GM19238 (cell line): ENCODE measurements around the gene ECI2.
A peak's percentile ranks its signal among the peaks of the same experiment; 100 is the strongest.

Experiments
- DNase-seq: peaks from one replicate; pipeline ENCODE4 v3.0.0; 2011; ENCODE audit warnings: low spot score; ENCODE audit not compliant: insufficient read length

ECI2 gene, protein sequence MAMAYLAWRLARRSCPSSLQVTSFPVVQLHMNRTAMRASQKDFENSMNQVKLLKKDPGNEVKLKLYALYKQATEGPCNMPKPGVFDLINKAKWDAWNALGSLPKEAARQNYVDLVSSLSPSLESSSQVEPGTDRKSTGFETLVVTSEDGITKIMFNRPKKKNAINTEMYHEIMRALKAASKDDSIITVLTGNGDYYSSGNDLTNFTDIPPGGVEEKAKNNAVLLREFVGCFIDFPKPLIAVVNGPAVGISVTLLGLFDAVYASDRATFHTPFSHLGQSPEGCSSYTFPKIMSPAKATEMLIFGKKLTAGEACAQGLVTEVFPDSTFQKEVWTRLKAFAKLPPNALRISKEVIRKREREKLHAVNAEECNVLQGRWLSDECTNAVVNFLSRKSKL

DNA sequence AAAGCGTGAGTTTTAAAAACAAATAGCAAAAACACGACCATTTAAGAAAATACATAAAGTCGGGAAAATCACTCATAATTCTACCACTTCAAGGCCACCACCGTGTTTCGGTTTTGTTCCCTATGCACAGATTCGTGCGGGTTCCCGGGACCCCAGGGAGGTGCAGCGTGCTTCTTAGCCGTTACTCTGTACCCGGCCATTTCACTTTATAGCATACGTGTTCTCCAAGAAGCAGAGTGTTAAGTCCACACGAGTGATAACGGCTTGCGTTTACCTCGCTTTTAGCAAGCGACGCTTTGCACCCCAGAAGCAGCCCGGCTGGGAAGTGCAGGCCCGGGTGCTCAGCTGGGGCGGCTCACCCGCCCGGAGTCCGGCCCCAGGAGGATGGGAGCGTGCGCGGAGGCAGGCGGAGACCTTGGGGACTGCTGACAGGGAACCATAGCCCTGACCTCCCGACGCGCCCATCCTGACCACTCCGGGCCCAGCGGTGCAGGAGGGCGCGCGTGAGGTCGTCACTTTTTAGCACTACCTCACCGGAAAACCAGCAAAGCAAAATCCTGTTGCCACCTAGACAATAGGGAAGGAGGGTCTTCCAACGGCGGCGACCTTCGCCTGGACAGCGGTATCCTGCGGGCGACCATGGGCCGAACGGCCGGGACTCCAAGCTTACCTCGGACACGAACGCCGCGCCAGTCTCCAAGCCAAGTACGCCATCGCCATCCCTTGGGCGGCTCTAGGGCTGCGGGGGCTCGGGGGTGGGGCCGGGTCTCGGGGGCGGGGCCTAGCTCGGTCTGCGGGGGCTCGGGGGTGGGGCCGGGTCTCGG, at the start of gene ECI2:
Gene ECI2, minus strand, starts transcription at position 735 of the 824 bp plus-strand sequence. Its CDS starts 15 bp downstream, at position 720.
- peak; percentile 45 for DNase-seq

DNA sequence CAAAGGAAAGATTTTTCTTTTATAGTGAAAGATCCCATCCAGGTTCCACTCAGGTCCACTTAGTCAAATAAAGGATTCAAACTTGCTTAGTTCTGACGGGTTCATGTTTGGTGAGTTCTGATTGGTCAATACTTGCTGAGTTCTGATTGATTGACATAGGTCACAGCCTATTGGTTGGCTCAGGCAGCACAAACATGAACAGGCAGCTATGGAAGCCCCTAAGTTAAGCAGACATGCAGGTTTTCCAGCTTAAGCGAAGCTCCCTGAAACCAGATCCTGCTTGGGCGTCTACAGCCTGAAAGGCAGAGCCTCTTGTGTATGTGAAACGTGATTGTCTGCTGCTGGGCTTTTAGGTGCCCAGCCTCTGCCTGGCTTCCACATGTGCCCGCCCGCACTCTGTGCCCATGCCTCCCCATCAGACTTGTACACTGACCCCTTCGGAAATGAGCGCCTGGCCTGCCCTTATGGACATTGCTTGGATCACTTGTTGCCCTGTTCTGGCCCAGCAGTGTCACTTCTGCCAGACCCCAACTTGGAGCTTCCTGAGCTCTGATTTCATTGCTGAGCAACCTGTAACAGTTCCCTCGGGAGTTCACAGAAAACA, 45.4 kb upstream of the ECI2 start:
- no peak for DNase-seq

DNA sequence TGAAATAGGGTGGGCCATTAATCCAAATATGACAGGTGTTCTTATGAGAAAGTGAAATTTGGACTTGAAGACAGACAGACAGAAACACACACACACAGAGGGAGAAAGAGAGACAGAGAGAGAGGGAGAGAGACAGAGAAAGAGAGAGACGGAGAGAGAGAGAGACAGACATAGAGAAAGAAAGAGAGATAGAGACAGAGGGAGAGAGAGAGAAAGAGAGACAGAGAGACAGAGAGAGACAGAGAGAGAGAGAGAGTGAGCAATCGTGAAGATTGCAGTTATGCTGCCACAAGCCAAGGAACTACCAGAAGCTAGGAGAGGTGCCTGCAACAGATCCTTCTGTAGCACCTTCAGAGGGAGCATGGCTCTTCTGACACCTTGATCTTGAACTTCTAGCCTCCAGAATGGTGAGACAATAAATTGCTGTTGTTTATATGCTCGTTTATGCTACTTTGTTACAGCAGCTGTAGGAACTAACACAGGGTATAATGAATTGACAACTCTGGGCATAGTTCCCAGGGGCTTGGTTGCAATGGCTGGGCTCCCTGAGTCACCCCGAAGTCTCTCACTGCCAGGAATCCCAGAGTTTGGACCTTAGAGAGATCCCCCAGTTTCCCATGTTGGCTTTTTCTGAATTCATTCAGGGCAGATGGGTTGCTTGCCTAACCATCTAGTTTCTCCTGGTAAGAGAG, 44.7 kb upstream of the ECI2 start:
- no peak for DNase-seq

DNA sequence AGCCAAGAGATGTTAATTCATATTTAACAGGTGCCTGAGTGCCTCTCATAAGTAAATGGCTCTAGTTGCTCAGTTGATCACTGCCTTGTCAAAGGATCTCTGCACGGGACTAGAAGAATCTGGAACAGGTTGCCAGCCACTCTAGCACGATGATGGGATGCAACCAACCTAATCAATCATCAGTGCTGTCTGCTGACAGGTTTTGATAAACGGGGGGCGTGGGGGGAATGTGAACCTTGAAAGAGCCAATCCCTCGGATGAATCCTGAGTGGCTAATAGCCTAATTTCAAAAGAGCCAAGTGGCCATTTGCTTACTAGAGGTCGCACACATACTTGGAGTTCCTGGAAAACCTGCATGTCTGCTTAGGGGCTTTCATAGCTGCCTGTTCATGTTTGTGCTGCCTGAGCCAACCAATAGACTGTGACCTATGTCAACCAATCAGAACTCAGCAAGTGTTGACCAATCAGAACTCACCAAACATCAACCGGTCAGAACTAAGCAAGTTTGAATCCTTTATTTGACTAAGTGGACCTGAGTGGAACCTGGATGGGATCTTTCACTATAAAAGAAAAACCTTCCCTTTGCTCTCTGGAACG, 43.5 kb upstream of the ECI2 start:
- no peak for DNase-seq

DNA sequence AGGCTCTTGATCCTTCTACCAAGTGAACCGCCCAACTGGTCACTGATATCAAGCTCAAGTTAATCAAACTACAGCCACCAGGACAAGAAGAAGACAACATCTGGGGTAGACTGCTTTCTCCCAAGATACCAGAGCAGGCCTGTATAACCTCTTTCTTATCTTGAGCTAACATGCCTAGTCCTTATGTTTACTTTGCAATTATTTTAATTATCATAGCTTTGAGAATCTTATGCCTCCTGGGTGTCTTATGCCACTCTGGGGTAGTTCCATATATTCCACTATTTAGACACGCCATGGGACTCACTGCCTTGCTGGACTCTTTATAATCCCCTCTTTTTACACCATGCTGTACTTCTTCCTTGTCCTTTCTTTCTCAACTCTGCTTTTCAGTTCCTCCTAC, 41.5 kb upstream of the ECI2 start:
- no peak for DNase-seq

DNA sequence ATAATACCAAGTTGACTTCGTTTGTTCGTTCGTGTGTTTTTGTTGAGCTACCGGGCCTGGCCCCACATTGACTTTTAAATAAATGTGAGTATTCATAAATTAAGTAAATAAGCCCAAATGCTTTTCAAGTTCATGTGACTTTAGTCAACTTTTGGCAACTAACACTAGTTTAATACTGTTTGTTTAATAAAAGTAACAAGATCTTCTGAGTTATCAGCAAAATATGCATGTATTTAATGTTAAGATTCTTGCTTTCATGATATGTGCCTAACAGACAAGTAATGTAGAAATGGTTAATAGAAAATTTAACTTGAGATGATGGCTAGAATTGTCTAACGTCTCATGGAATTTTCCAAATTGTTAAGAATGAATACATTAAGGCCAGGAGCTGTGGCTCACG, 38.7 kb upstream of the ECI2 start:
- no peak for DNase-seq

DNA sequence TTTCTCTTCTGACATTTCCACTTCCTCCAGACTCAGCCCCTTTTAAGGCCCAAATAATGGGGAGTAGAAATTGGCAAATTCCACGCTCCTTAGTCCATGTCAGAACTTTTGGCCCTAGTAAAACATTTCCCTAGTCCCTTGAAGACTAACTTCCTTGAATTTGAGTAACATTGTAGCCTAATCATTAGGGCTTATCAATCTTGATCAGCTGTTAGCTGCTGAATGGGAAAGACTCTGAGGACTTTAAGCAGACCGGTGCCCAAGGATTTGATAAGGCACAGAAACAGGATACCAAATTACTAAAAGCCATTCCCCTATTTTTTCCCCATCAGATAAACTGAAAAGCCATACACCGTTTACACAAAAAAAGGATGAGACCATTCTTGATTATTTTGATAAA, 37.0 kb upstream of the ECI2 start:
- no peak for DNase-seq

DNA sequence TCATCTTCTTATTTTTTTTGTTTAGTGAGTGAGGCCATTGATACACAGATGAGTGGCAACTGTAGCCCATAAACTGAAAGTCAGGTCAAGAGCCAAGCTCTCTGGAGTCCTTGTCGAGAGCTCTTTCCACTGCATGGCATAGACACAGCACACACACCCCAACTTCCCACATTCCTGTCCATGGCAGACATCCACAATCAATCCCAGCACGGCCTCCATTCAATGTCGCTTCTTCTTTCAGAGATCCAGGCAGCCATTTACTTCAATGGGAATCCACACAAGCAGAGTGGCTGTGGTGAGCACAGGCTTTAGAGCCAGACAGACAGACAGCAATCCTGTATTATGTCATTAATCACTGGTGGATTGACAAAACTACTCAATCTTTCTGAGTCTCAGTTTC, 34.9 kb upstream of the ECI2 start:
- DNase-seq = no peak

DNA sequence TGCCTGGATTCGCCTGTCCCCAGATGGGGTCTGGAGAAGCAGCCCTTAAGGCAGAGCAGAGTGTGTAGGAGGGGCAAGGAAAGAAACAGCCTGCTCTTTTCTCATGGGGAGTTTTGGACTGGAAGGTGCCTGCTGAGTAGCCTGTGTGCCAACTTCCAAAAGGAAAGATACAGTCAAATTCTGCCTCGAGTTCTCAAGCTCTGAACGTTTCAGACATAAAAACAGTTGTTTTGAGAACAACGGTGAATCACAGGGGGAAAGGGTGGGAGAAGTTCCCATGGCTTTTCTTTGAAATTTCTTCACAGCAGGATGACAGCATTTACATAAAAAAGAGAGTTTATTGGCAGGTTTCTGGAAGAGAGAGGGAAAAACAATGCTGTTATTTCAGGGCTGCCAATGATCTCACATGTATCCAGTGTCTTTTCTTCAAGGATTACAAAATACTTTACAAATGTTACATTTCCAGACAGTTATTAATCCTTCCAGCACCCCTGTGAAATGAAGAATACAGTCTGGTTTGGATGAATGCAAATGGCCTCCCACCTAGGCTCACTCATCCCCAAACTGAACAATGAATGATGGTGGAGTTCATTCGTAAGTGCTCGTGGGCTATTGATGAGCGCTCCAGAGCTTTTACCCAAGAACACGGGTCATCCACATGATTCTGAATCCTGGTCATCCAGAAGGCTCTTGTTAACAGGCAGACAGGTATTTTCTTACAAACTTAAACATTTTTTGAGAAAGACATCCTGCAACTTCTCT, 33.8 kb upstream of the ECI2 start:
- DNase-seq = no peak

DNA sequence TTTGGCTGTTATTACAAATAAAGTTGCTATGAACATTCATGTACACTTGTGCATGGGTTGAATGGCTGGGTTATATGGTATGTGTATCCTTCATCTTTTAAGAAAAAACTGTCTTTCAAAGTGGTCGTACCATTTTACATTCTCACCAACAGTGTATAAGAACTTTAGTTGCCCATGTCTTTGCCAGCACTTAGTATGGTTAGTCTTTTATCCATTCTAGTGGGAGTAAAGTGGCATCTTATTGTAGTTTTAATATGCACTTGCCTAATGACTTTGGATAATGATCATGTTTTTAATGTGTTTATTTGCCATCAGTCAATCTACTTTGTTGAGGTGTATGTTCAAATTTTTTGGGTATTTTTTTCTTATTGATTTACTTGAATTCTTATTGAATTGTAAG, 32.5 kb upstream of the ECI2 start:
- no peak for DNase-seq

DNA sequence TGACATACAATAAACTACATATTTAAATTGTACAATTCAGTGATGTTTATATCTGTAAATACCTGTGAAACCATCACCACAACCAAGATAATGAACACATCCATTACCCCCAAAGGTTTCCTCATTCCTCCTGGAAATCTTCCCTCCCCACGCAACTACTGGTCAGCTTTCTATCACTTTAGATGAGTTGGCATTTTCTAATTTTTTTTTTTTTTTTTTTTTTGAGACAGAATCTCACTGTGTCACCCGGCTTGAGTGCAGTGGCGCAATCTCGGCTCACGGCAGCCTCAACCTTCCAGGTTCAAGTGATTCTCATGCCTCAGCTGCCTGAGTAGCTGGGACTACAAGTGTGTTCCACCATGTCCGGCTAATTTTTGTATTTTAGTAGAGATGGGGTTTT, 31.7 kb upstream of the ECI2 start:
- no peak for DNase-seq

DNA sequence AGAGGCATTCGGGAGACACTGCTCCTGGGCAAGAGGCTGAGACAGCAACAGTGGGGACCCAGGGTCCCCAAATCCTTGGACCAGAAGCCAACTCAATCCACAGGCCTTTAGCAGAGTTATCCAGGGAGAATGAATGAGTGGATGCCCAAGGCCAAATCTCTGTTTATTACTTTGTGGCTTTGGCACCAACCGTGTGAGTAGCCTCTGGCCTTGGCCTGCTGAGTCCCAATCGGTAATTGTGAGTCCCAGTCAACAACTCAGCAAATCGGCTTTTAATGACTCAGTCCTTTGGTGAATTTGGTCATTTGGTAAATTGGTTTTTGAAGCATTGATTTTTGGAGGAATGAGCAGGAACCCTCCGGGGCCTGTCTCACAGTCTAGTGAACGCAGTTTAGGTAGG, 29.1 kb upstream of the ECI2 start:
- DNase-seq = no peak

DNA sequence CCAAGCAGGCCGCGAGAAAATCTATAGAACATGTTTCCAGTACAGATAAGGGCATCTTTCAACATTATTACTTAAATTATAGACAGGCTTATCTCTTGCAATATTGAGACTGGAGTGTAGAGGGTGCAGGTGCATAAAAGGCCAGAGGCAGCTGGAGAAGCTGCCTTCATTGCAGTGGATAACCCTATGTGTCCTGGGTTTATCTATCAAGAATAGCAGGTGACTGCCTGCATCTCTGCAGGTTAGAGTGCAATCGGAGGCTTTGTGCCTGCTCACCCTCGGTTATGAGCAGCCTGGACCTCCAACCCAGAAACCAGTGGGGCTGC, 28.7 kb upstream of the ECI2 start:
- DNase-seq = no peak

DNA sequence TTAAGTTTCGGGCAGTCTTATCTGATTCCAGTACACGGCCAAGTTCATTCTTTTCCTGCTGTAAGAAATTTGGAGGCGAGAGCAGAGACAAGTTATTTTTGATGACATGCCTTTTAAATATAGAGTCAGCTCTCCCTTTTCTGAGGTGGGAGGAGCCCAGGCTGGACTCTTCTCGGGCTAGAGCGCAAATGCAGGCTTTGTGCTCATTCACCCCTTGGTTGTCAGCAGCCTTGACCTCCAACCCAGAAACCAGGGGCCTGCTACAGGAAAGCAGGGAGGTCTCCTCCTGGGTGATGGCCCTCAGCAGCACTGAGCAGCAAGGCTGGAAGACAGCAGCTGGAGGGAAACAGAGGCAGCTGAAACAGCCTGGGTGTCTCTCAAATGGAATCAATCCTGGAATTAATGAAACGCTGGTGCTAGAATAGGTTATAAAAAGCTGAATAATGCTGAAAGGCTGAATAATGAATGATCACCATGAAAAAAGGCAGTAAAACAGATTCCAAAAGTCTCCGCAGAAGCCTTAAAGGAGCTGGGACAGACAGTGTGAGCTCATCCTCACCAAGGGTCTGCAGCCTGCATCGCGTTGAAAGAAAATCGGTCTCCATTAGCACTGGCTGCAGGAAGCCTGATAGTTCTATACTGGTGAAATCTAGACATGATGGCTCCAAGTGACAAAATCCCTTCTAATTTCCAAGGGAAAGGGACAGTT, 28.2 kb upstream of the ECI2 start:
- no peak for DNase-seq

DNA sequence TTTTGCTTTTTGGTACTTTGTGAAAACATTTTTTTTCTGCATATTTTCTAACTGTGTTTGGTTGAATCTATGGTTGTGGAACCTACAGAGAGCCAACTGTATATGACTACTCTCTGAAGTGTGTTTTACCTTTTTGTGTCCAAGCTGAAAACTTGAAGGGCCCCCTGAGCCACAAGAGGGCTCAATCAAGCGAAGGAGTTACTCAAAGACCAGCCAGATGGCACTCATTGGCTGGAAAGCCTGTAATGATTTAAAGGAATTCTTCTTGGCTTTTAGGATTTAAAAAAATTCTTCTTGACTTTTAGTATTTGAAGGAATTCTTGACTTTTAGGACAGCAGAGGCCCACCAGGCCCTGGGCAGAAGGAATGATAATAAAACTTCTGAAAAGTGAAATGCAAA, 27.0 kb upstream of the ECI2 start:
- no peak for DNase-seq

DNA sequence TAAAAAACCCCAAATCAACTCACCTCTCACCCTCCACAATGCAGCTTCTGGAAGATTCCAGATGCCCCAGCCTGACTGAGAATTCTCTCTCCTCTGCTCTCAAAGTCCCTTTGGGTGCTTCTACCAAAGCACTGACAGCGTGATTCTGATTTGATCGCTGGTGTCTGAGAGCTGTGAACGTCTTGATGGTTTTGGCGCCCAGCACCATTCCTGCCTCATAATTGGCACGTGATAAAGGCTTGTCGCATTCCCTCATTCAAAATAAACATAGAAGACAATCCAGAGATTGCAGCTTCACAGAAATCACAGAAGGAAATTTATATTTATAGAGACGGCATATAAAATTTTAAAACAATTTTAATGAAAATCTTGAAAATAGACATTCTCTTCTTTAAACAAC, 24.1 kb upstream of the ECI2 start:
- no peak for DNase-seq

DNA sequence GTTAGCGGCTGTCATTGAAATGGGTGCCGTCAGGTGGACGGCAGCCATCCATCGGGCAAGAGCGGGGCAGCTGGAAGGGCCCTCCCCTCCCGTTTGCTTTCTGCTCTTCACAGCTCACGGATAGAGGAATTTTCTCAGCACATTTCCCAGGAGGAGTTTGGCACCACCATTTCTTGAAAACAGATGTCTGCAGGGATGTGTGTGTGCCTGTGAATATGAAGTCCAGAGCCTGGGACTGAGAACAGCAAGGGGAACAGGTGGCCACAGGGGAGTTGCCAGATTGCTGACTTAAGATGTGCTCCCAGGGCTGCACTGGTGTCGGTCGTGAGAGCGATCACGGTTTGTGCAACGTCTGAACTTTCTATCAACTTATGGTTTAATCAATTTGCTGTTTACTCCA, 22.1 kb upstream of the ECI2 start:
- no peak for DNase-seq

DNA sequence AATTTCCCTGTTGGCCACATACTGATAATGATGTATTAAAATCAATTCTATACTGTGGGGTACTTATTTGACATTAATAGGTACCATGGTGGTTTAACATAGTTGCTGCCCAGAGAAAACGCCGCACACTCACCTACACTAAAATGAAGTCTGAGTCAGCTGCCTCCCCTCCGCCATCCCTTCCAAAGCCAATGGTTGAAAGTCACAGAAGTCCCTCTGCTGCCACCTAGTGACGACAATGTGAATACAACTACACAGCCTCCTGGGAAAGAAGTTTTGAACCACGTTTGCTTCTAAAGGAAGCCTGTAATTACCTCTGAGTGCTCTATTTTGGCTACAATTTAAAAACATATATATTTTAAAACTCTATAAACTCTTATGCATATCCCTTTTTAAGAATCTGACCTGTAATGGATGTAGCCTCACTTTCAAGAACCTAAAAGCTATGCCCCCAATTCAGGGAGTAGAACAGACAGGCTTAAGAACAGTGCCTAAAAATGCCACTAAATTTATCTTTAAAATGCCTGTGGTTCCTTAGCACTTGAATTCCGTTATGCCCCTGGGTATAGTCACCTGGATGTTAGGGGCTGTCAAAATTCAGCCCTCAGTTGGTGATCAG, 20.6 kb upstream of the ECI2 start:
- DNase-seq = peak; percentile 50

DNA sequence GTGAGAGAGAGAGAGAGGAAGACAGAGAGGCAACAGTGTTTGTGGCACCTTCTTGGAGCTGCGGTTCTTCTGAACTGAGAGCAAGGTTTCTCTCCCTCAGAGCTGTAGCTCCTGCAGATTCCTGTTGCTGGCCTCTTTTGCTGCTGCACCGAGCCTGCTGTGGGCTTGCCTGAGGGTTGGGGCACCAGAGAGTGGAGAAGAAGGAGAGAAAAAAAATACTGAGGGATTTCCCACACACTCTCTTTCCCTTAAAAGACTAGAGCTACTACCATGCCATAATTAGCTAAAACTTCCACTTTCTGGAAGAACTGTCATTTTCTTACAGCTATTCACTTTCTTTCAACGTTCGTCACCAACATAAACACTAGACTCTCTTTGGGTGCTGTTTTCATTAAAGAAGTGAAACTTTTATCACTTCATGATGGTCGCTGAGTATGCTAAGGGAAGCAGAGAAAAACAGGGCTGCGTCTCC, 18.2 kb upstream of the ECI2 start:
- DNase-seq = no peak

DNA sequence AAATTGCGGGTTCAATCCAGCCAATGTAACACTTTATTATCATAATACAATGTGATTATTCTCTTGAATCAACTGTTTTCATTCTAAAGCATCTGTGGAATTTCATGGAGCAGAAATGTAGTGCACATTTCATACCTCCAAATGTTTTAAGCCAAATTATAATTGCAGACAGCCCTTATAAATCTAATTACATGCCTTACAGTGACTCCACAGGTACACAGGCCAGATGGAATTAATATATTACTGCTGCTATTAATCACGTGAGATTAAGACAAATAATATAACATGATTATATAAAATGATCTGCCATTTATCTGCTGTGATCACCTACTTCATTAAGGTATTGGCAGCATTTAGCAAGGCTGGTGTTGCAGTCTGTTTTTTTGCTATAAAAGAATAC, 9.7 kb upstream of the ECI2 start:
- no peak for DNase-seq
